ENCODE measurements around the gene MAP4K3.

MAP4K3 gene

GRCh38 chr2:39311469-39311868, 125.6 kb downstream of the MAP4K3 start:
- no peak for TF ChIP-seq CTCF (IDR thresholded peaks at IDR 0.05; ENCODE audit: low read depth, low read length, missing control alignments)
- no peak for DNase-seq (ENCODE audit: low read depth)
- H3K4me3 ChIP-seq (ENCODE audit: low read depth, low read length): no peak overlapping the region

GRCh38 chr2:39308778-39309177, 128.3 kb downstream of the MAP4K3 start:
- TF ChIP-seq CTCF (IDR thresholded peaks at IDR 0.05; ENCODE audit: low read depth, low read length, missing control alignments): no peak
- no peak overlapping the region for H3K4me3 ChIP-seq (ENCODE audit: low read depth, low read length)
- DNase-seq (ENCODE audit: low read depth): no peak

GRCh38 chr2:39306626-39307025, 130.5 kb downstream of the MAP4K3 start:
- H3K4me3 ChIP-seq (ENCODE audit: low read depth, low read length): no peak overlapping the region
- no peak for TF ChIP-seq CTCF (IDR thresholded peaks at IDR 0.05; ENCODE audit: low read depth, low read length, missing control alignments)
- DNase-seq (ENCODE audit: low read depth): no peak

GRCh38 chr2:39304729-39305128, 132.4 kb downstream of the MAP4K3 start:
- no peak overlapping the region for H3K4me3 ChIP-seq (ENCODE audit: low read depth, low read length)
- DNase-seq (ENCODE audit: low read depth): no peak
- no peak for TF ChIP-seq CTCF (IDR thresholded peaks at IDR 0.05; ENCODE audit: low read depth, low read length, missing control alignments)

- H3K4me3 ChIP-seq (ENCODE audit: low read depth, low read length): no peak overlapping the region
- no peak for TF ChIP-seq CTCF (IDR thresholded peaks at IDR 0.05; ENCODE audit: low read depth, low read length, missing control alignments)
- no peak for DNase-seq (ENCODE audit: low read depth)
These were observed 132.9 kb downstream of the MAP4K3 start for GRCh38 chr2:39304200-39304599.

GRCh38 chr2:39301352-39301751, 135.7 kb downstream of the MAP4K3 start:
- no peak overlapping the region for H3K4me3 ChIP-seq (ENCODE audit: low read depth, low read length)
- DNase-seq (ENCODE audit: low read depth): no peak
- no peak for TF ChIP-seq CTCF (IDR thresholded peaks at IDR 0.05; ENCODE audit: low read depth, low read length, missing control alignments)

GRCh38 chr2:39300044-39300978, 136.8 kb downstream of the MAP4K3 start:
- no peak for DNase-seq (ENCODE audit: low read depth)

More at GRCh38 chr2:39300044-39300978, 136.8 kb downstream of the MAP4K3 start:
- TF ChIP-seq CTCF (IDR thresholded peaks at IDR 0.05; ENCODE audit: low read depth, low read length, missing control alignments): no peak
- H3K4me3 ChIP-seq (ENCODE audit: low read depth, low read length): no peak overlapping the region

All from GM12864 (cell line).